HCT116 (cell line): ENCODE measurements around the gene LYAR. TPM values are rescaled to one million over a fixed set of nuclear protein-coding genes. Genes with fewer than 3 reads are reported as not detected.
A peak's percentile ranks its signal among the peaks of the same experiment; 100 is the strongest.

Experiments
- ATAC-seq: fragments of 200-7000 bp; cut with Tn5 transposase; 2 replicates; pipeline ENCODE4 v1.9.1; 2020; ENCODE audit warnings: mild to moderate bottlenecking, moderate library complexity
- BruUV-seq: library from RNA; stranded (reverse); fragments of 400-500 nt; replicated peaks from 2 replicates; lab custom pipeline; 2021; lab: Mats Ljungman, UMichigan
- CTCF ChIA-PET: fragments of 300-600 bp; sonication (Branson Sonifier 250); formaldehyde crosslinking; loops from one replicate; lab custom pipeline; 2021; ENCODE audit warnings: antibody characterized with exemption; lab: Charles Lee
- POLR2A ChIA-PET: fragments of 300-600, 350-600 bp; sonication (Branson Sonifier 250); formaldehyde crosslinking; loops from one replicate; lab custom pipeline; 2021; ENCODE audit warnings: antibody characterized with exemption; lab: Charles Lee
- RAD21 ChIA-PET, 2 experiments: fragments of 300-600 bp; sonication (Branson Sonifier 250); formaldehyde crosslinking; loops; one replicate each; lab custom pipeline; 2023; ENCODE audit warnings: low total read pairs in 2 of 2; ENCODE audit not compliant: uncharacterized antibody in 2 of 2, unreplicated experiment in 2 of 2, low non-redundant PET in 1 of 2; lab: Charles Lee
- DNase-seq: peaks from one replicate; pipeline ENCODE4 v3.0.0-alpha.2; 2010; ENCODE audit warnings: low read depth, low spot score
- H2AFZ ChIP-seq: fragments of 200-600 bp; shearing (Covaris generic), sonication (generic); 2 replicates; pipeline ENCODE4 v1.6.1; 2017; ENCODE audit warnings: low read depth, mixed run types, mixed read lengths, antibody characterized with exemption, low read length; ENCODE audit not compliant: poor library complexity, severe bottlenecking
- H3K27ac ChIP-seq: 2 replicates; pipeline ENCODE4 v1.5.1; 2012; ENCODE audit warnings: low read depth, low read length
- H3K27me3 ChIP-seq: fragments of 200-600 bp; sonication (generic); 2 replicates; pipeline ENCODE4 v1.6.1; 2016; ENCODE audit warnings: mixed run types, low read length, mixed read lengths; ENCODE audit not compliant: insufficient read depth
- H3K36me3 ChIP-seq, 2 experiments: fragments of 200-500 bp in 1 of 2; fragments of 200-600 bp in 1 of 2; sonication (Bioruptor generic) in 1 of 2; sonication (generic) in 1 of 2; 2 replicates each; pipeline versions ENCODE4 v1.5.1 to v1.6.1; 2014 to 2016; ENCODE audit warnings: low read length in 2 of 2, inconsistent platforms in 1 of 2, mixed read lengths in 1 of 2, mixed run types in 1 of 2; ENCODE audit not compliant: insufficient read depth in 2 of 2, control insufficient read depth in 1 of 2
- H3K4me1 ChIP-seq, 2 experiments: fragments of 200-600 bp in 1 of 2; sonication (generic) in 1 of 2; 2 replicates each; pipeline versions ENCODE4 v1.5.1 to v1.6.1; 2012 to 2017; ENCODE audit warnings: low read length in 2 of 2, inconsistent platforms in 1 of 2, mild to moderate bottlenecking in 1 of 2, mixed read lengths in 1 of 2, mixed run types in 1 of 2, moderate library complexity in 1 of 2; ENCODE audit not compliant: insufficient read depth in 2 of 2, control insufficient read depth in 1 of 2
- H3K4me2 ChIP-seq: fragments of 200-600 bp; sonication (generic); 2 replicates; pipeline ENCODE4 v1.6.1; 2017; ENCODE audit warnings: mixed run types, low read length, mixed read lengths
- H3K4me3 ChIP-seq, 2 experiments: fragments of 200-600 bp in 1 of 2; sonication (generic) in 1 of 2; replicated peaks in 1 of 2; 2 replicates each; pipeline ENCODE4 v1.5.1; 2011 to 2016; ENCODE audit warnings: low read length in 2 of 2, control low read depth in 1 of 2, low read depth in 1 of 2, mild to moderate bottlenecking in 1 of 2, mixed read lengths in 1 of 2, mixed run types in 1 of 2
- H3K79me2 ChIP-seq: fragments of 200-600 bp; sonication (generic); 2 replicates; pipeline ENCODE4 v1.6.1; 2017; ENCODE audit warnings: mild to moderate bottlenecking, mixed run types, low read length, moderate library complexity, mixed read lengths; ENCODE audit not compliant: insufficient read depth
- H3K9ac ChIP-seq: fragments of 200-600 bp; sonication (generic); 2 replicates; pipeline ENCODE4 v1.6.1; 2016; ENCODE audit warnings: low read length, mixed read lengths
- H3K9me2 ChIP-seq: fragments of 200-600 bp; sonication (generic), shearing (Covaris generic); 2 replicates; pipeline ENCODE4 v1.6.1; 2017; ENCODE audit warnings: mixed run types, mild to moderate bottlenecking, moderate library complexity; ENCODE audit not compliant: insufficient read depth
- H3K9me3 ChIP-seq, 2 experiments: fragments of 200-500 bp in 1 of 2; fragments of 200-600 bp in 1 of 2; sonication (Bioruptor generic) in 1 of 2; sonication (generic) in 1 of 2; 2 replicates each; pipeline ENCODE4 v1.6.1; 2014 to 2017; ENCODE audit warnings: low read length in 2 of 2, mixed read lengths in 2 of 2, inconsistent platforms in 1 of 2, low read depth in 1 of 2, mild to moderate bottlenecking in 1 of 2, mixed run types in 1 of 2, moderate library complexity in 1 of 2; ENCODE audit not compliant: control insufficient read depth in 1 of 2, insufficient read depth in 1 of 2
- H4K20me1 ChIP-seq: fragments of 200-600 bp; sonication (generic), shearing (Covaris generic); 2 replicates; pipeline ENCODE4 v1.6.1; 2017; ENCODE audit warnings: mixed run types, mild to moderate bottlenecking, moderate library complexity; ENCODE audit not compliant: insufficient read depth
- ATF3 ChIP-seq: IDR thresholded peaks from 2 replicates; pipeline ENCODE4 v1.6.1; 2012
- CBX3 ChIP-seq: IDR thresholded peaks from 2 replicates; pipeline ENCODE4 v1.6.1; 2012; ENCODE audit warnings: low read depth
- CEBPB ChIP-seq: IDR thresholded peaks from 2 replicates; pipeline ENCODE4 v1.6.1; 2012; ENCODE audit warnings: low read depth
- CTCF ChIP-seq, 3 experiments: fragments of 200-600 bp in 1 of 3; sonication (generic) in 1 of 3; IDR thresholded peaks in 2 of 3; conservative IDR thresholded peaks in 1 of 3; 2 replicates each; pipeline ENCODE4 v1.5.1; 2012 to 2017; ENCODE audit warnings: low read depth in 2 of 3, low read length in 2 of 3, antibody characterized with exemption in 1 of 3, borderline replicate concordance in 1 of 3, control low read depth in 1 of 3, mild to moderate bottlenecking in 1 of 3, mixed read lengths in 1 of 3, mixed run types in 1 of 3, moderate library complexity in 1 of 3; ENCODE audit not compliant: insufficient read depth in 1 of 3
- EGR1 ChIP-seq: IDR thresholded peaks from 2 replicates; pipeline ENCODE4 v1.6.1; 2012; ENCODE audit warnings: low read depth
- ELF1 ChIP-seq: IDR thresholded peaks from 2 replicates; pipeline ENCODE4 v1.6.1; 2012; ENCODE audit warnings: low read depth, borderline replicate concordance
- FOSL1 ChIP-seq: IDR thresholded peaks from 2 replicates; pipeline ENCODE4 v1.6.1; 2012; ENCODE audit warnings: low read depth
- JUND ChIP-seq: IDR thresholded peaks from 2 replicates; pipeline ENCODE4 v1.6.1; 2012
- MAX ChIP-seq: IDR thresholded peaks from 2 replicates; pipeline ENCODE4 v1.6.1; 2012
- POLR2A ChIP-seq: IDR thresholded peaks from 2 replicates; pipeline ENCODE4 v1.7.0; 2011; ENCODE audit warnings: borderline replicate concordance; ENCODE audit not compliant: insufficient read depth, insufficient read length; ENCODE audit errors: extremely low read depth
- POLR2AphosphoS5 ChIP-seq: IDR thresholded peaks from 2 replicates; pipeline ENCODE4 v1.6.1; 2011; ENCODE audit warnings: mild to moderate bottlenecking, low read depth, low read length, moderate library complexity
- RAD21 ChIP-seq: IDR thresholded peaks from 2 replicates; pipeline ENCODE4 v1.6.1; 2012; ENCODE audit warnings: low read depth, mild to moderate bottlenecking
- SIN3A ChIP-seq: IDR thresholded peaks from 2 replicates; pipeline ENCODE4 v1.6.1; 2012; ENCODE audit warnings: low read depth
- SP1 ChIP-seq: IDR thresholded peaks from 2 replicates; pipeline ENCODE4 v1.6.1; 2012; ENCODE audit warnings: low read depth
- SRF ChIP-seq: IDR thresholded peaks from 2 replicates; pipeline ENCODE4 v1.6.1; 2012; ENCODE audit warnings: low read depth
- YY1 ChIP-seq: IDR thresholded peaks from 2 replicates; pipeline ENCODE4 v1.6.1; 2011; ENCODE audit warnings: low read length, low read depth, moderate library complexity, mild to moderate bottlenecking; ENCODE audit not compliant: insufficient replicate concordance; ENCODE audit errors: extremely low read depth
- ZBTB33 ChIP-seq: IDR thresholded peaks from 2 replicates; pipeline ENCODE4 v1.6.1; 2011; ENCODE audit warnings: mild to moderate bottlenecking, low read length, moderate library complexity; ENCODE audit not compliant: insufficient replicate concordance; ENCODE audit errors: extremely low read depth
- ZFX ChIP-seq: fragments of 450-650 bp; IDR thresholded peaks from 2 replicates; pipeline ENCODE4 v1.6.1; 2017
- ZNF274 ChIP-seq: fragments of 200-500 bp; sonication (Bioruptor generic); IDR thresholded peaks from 2 replicates; pipeline ENCODE4 v1.6.1; 2014; ENCODE audit warnings: mild to moderate bottlenecking, low read depth, low read length, inconsistent platforms
- intact Hi-C: fragments of 100-400 bp; cut with micrococcal nuclease; formaldehyde crosslinking; loops from 2 replicates; pipeline ENCODE4 v1.10.0; 2022
- total RNA-seq: library from RNA; stranded (reverse); gene quantifications from one replicate; pipeline ENCODE4 v1.2.1, GENCODE V29; 2021; ENCODE audit not compliant: unreplicated experiment

Gene LYAR
- total RNA-seq, 1 experiment from 2014 or later, result 53.0 TPM

GRCh38 chr4:4248029-4248884 is 41.7 kb downstream of the LYAR start, which contains the start of gene TMEM128 (continued):
- peak; percentile 7 for TF ChIP-seq ZBTB33
- no peak for TF ChIP-seq ZNF274
- TF ChIP-seq JUND, result no peak; the same call in 1 of the 2 replicates

- RAD21 ChIA-PET, result no interaction called here
- no peak overlapping the region for H2AFZ ChIP-seq
- no peaks in the 10 kb centered on the region for H4K20me1 ChIP-seq
- peak overlapping the region; percentile 85 to 94 for H3K4me3 ChIP-seq
- ATAC-seq, result peak; percentile 19
- no peaks in the 10 kb centered on the region for H3K27me3 ChIP-seq
- peak overlapping the region; percentile 90 for H3K9ac ChIP-seq
- CTCF ChIA-PET, result interaction anchor here (2.3 kb wide), 1 partner anchor 13 kb away, joined by 8 read pairs; no protein-coding TSS in a partner anchor
- peaks cover 16% of the 10 kb centered on the region for H3K79me2 ChIP-seq
- intact Hi-C loops, result no loop called here
- POLR2A ChIA-PET, result interaction anchor here (0.9 to 1.0 kb wide), 2 partner anchors 12 to 65 kb away, joined by 3 to 5 read pairs; no protein-coding TSS in a partner anchor
- no peak for DNase-seq
- no peaks in the 10 kb centered on the region for H3K9me2 ChIP-seq
- TF ChIP-seq CEBPB (no peak), MAX (no peak), YY1 (no peak), ZNF274 (no peak), SRF (no peak), CTCF (IDR thresholded peaks at IDR 0.05 in 2 of 3, conservative IDR thresholded peaks at IDR 0.05 in 1 of 3; ENCODE audit: borderline replicate concordance in 1 of 3, insufficient read depth in 1 of 3, low read depth in 2 of 3, low read length in 2 of 3) (no peak), ELF1 (no peak), SP1 (no peak), FOSL1 (no peak), ATF3 (no peak), RAD21 (no peak), ZFX (no peak), JUND (no peak), CBX3 (no peak), POLR2AphosphoS5 (no peak), SIN3A (no peak), ZBTB33 (no peak), POLR2A (no peak), EGR1 (no peak)
- BruUV-seq, result TSS peak; percentile 64
- peak overlapping the region; percentile 85 for H3K27ac ChIP-seq
- H3K9me3 ChIP-seq, result no peaks in the 10 kb centered on the region
- H3K36me3 ChIP-seq, result peaks cover 5 to 11% of the 10 kb centered on the region in 2 experiments; a peak in 2 of 4 replicates
- peak overlapping the region; percentile 88 for H3K4me2 ChIP-seq
- H3K4me1 ChIP-seq, result peaks cover 8 to 16% of the 10 kb centered on the region in 2 experiments
Measured at GRCh38 chr4:4247696-4248028, 42.3 kb downstream of the LYAR start.
